GM12878 (cell line): Measurements from ENCODE around the gene SLX4IP. TPM values are rescaled to one million over a fixed set of nuclear protein-coding genes. Genes with fewer than 3 reads are reported as not detected.
A peak's percentile ranks its signal among the peaks of the same experiment; 100 is the strongest.

Experiments
- BACH1 ChIP-seq: fragments of 450-650 bp; IDR thresholded peaks from 2 replicates; pipeline ENCODE4 v1.6.1; 2017; ENCODE audit warnings: mild to moderate bottlenecking, borderline replicate concordance
- CBFB ChIP-seq: IDR thresholded peaks from 2 replicates; pipeline ENCODE4 v1.6.1; 2016; ENCODE audit warnings: antibody characterized with exemption, low read depth
- EED ChIP-seq: sonication (generic); IDR thresholded peaks from 2 replicates; pipeline ENCODE4 v1.6.1; 2016; ENCODE audit warnings: antibody characterized with exemption, low read depth
- EP300 ChIP-seq, 2 experiments: fragments of 150-350 bp in 1 of 2; IDR thresholded peaks; 2 replicates each; pipeline ENCODE4 v1.6.1; 2011 to 2012; ENCODE audit warnings: low read depth in 2 of 2, low read length in 2 of 2, borderline replicate concordance in 1 of 2, improper control_type of control experiment in 1 of 2, inconsistent platforms in 1 of 2; ENCODE audit not compliant: control insufficient read depth in 1 of 2
- FOXK2 ChIP-seq: fragments of 450-650 bp; IDR thresholded peaks from 2 replicates; pipeline ENCODE4 v1.6.1; 2017; ENCODE audit warnings: mild to moderate bottlenecking, moderate library complexity
- FOXM1 ChIP-seq: IDR thresholded peaks from 2 replicates; pipeline ENCODE4 v1.6.1; 2012; ENCODE audit warnings: low read depth, mild to moderate bottlenecking, inconsistent platforms, low read length, moderate library complexity
- GABPA ChIP-seq: IDR thresholded peaks from 2 replicates; pipeline ENCODE4 v1.6.1; 2014; ENCODE audit warnings: antibody characterized with exemption, low read depth, mild to moderate bottlenecking, inconsistent platforms
- GATAD2B ChIP-seq: fragments of 450-650 bp; conservative IDR thresholded peaks from 2 replicates; pipeline ENCODE4 v1.6.1; 2017; ENCODE audit warnings: low read depth, mild to moderate bottlenecking, moderate library complexity
- HDGF ChIP-seq: fragments of 450-650 bp; IDR thresholded peaks from 2 replicates; pipeline ENCODE4 v1.6.1; 2016; ENCODE audit warnings: antibody characterized with exemption
- IRF4 ChIP-seq: IDR thresholded peaks from 2 replicates; pipeline ENCODE4 v1.6.1; 2011; ENCODE audit warnings: low read depth, low read length
- KLF5 ChIP-seq: fragments of 450-650 bp; IDR thresholded peaks from 2 replicates; pipeline ENCODE4 v1.6.1; 2014; ENCODE audit warnings: mild to moderate bottlenecking; ENCODE audit not compliant: partially characterized antibody
- MEF2B ChIP-seq: fragments of 450-650 bp; IDR thresholded peaks from 2 replicates; pipeline ENCODE4 v1.6.1; 2018; ENCODE audit warnings: mild to moderate bottlenecking, moderate library complexity; ENCODE audit not compliant: partially characterized antibody, poor library complexity, severe bottlenecking
- MYC ChIP-seq: IDR thresholded peaks from 2 replicates; pipeline ENCODE4 v1.6.1; 2011; ENCODE audit warnings: mild to moderate bottlenecking, low read length, moderate library complexity, inconsistent platforms; ENCODE audit not compliant: insufficient read depth, insufficient replicate concordance, insufficient read length, severe bottlenecking
- NRF1 ChIP-seq: conservative IDR thresholded peaks from 2 replicates; pipeline ENCODE4 v1.6.1; 2011; ENCODE audit warnings: mild to moderate bottlenecking, low read depth, low read length, improper control_type of control experiment
- RAD51 ChIP-seq: fragments of 450-650 bp; IDR thresholded peaks from 2 replicates; pipeline ENCODE4 v1.6.1; 2016; ENCODE audit warnings: moderate library complexity, mild to moderate bottlenecking, inconsistent platforms
- RELA ChIP-seq: fragments of 450-650 bp; IDR thresholded peaks from 2 replicates; pipeline ENCODE4 v1.8.0; 2014; ENCODE audit warnings: borderline replicate concordance; ENCODE audit not compliant: partially characterized antibody
- RUNX3 ChIP-seq: IDR thresholded peaks from 2 replicates; pipeline ENCODE4 v1.6.1; 2012; ENCODE audit warnings: low read length, inconsistent platforms
- SIX5 ChIP-seq: IDR thresholded peaks from 2 replicates; pipeline ENCODE4 v1.6.1; 2011; ENCODE audit warnings: mild to moderate bottlenecking, low read depth, low read length, moderate library complexity; ENCODE audit not compliant: severe bottlenecking
- SMAD5 ChIP-seq: IDR thresholded peaks from 2 replicates; pipeline ENCODE4 v1.6.1; 2016; ENCODE audit warnings: antibody characterized with exemption, low read depth
- ZBED1 ChIP-seq: IDR thresholded peaks from 2 replicates; pipeline ENCODE4 v1.6.1; 2016; ENCODE audit warnings: borderline replicate concordance
- polyA plus RNA-seq, 11 experiments: library from polyadenylated mRNA; depleted of rRNA in 4 of 11; unstranded in 6 of 11; stranded (reverse) in 5 of 11; fragments of >200 nt; fragmentation: Nextera tagmentation in 4 of 11; fragmentation: Illumina TruSeq in 1 of 11; extraction: Ambion mirVana in 4 of 11; extraction: Trizol in 1 of 11; gene quantifications; 1 replicate in 1 of 11; 2 replicates in 10 of 11; pipeline versions ENCODE4 v1.2.1 to v1.2.3, GENCODE V29; 2011 to 2016; ENCODE audit warnings: inconsistent platforms in 2 of 11, missing spikeins in 2 of 11, low read depth in 1 of 11
- total RNA-seq, 4 experiments: library from RNA; depleted of rRNA in 3 of 4; stranded (reverse); fragments of >200 nt in 3 of 4; fragmentation: Illumina TruSeq in 1 of 4; extraction: Trizol in 1 of 4; gene quantifications; 2 replicates each; pipeline versions ENCODE4 v1.2.1 to v1.2.3, GENCODE V29; 2013 to 2021
- TF ChIP-seq, protein P1 (sequence below): IDR thresholded peaks from 2 replicates; pipeline ENCODE4 v1.6.1; 2012; ENCODE audit warnings: low read depth, low read length, improper control_type of control experiment
- TF ChIP-seq, protein P2 (sequence below): fragments of 450-650 bp; IDR thresholded peaks from 2 replicates; pipeline ENCODE4 v1.6.1; 2017; ENCODE audit warnings: mild to moderate bottlenecking, low read depth, inconsistent platforms; ENCODE audit not compliant: poor library complexity, severe bottlenecking
- TF ChIP-seq, protein P3 (sequence below): IDR thresholded peaks from 2 replicates; pipeline ENCODE4 v1.6.1; 2011; ENCODE audit warnings: mild to moderate bottlenecking, low read depth, low read length, moderate library complexity; ENCODE audit not compliant: insufficient replicate concordance
- TF ChIP-seq, protein P4 (sequence below): IDR thresholded peaks from 2 replicates; pipeline ENCODE4 v1.6.1; 2012; ENCODE audit warnings: mild to moderate bottlenecking, low read depth, low read length

Gene SLX4IP
- total and polyA plus RNA-seq, 10 of the 15 experiments (the other 5 are each of a cell fraction or from before 2014, with no cell fraction given), result 2.2 to 11.0 (median 6.3) TPM

DNA sequence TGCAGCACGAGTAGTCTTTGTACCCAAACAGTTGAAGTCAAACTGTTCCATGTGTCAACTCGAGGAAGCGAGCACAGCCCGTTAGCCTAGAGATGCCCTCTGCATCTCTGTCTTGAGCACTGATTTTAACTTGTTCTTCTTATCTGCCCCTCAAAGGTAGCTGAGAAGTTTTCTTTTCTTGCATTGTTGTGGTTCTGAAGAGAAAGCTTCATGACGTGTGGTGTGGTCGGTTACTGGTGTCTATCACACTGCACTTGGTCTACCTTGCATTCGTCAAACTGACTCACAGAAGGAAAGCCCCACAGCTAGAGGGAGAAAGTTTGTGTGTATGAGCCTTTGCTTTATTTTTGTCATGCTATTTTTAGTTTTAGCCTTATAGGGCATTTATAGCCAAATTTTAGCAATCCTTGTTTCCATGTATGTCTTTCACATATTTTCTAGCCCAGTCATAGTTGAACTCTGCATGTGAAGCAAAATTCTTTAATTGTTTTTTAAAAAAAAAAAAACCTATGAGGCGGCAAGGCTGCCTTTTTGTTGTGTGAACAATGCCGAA is 123.6 kb downstream of the SLX4IP start (continued):
- TF ChIP-seq BACH1 (peak; percentile 61; the same call in 1 of the 2 replicates), NRF1 (no peak), GATAD2B (0 out of 2 replicates have a peak, but pooled peaks have one; percentile 27), RAD51 (0 out of 2 replicates have a peak, but pooled peaks have one; percentile 25), EP300 (IDR thresholded peaks at IDR 0.05; ENCODE audit: borderline replicate concordance in 1 of 2, control insufficient read depth in 1 of 2, low read depth in 2 of 2, low read length in 2 of 2) (peak; percentile 95 to 96; a peak in 3 of 4 replicates), MEF2B (peak; percentile 89), IRF4 (0 out of 2 replicates have a peak, but pooled peaks have one; percentile 56), FOXM1 (peak; percentile 83; the same call in 1 of the 2 replicates), CBFB (peak; percentile 80), KLF5 (peak; percentile 65), EED (peak; percentile 39; the same call in 1 of the 2 replicates), MYC (no peak), GABPA (no peak), FOXK2 (0 out of 2 replicates have a peak, but pooled peaks have one; percentile 42), SIX5 (no peak), HDGF (no peak), RUNX3 (peak; percentile 91), ZBED1 (peak; percentile 85; the same call in 1 of the 2 replicates), RELA (peak; percentile 78), SMAD5 (no peak)
- TF ChIP-seq, protein P1, sequence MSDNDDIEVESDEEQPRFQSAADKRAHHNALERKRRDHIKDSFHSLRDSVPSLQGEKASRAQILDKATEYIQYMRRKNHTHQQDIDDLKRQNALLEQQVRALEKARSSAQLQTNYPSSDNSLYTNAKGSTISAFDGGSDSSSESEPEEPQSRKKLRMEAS, result no peak
- TF ChIP-seq, protein P2, sequence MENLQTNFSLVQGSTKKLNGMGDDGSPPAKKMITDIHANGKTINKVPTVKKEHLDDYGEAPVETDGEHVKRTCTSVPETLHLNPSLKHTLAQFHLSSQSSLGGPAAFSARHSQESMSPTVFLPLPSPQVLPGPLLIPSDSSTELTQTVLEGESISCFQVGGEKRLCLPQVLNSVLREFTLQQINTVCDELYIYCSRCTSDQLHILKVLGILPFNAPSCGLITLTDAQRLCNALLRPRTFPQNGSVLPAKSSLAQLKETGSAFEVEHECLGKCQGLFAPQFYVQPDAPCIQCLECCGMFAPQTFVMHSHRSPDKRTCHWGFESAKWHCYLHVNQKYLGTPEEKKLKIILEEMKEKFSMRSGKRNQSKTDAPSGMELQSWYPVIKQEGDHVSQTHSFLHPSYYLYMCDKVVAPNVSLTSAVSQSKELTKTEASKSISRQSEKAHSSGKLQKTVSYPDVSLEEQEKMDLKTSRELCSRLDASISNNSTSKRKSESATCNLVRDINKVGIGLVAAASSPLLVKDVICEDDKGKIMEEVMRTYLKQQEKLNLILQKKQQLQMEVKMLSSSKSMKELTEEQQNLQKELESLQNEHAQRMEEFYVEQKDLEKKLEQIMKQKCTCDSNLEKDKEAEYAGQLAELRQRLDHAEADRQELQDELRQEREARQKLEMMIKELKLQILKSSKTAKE, result peak; percentile 98
- TF ChIP-seq, protein P3, sequence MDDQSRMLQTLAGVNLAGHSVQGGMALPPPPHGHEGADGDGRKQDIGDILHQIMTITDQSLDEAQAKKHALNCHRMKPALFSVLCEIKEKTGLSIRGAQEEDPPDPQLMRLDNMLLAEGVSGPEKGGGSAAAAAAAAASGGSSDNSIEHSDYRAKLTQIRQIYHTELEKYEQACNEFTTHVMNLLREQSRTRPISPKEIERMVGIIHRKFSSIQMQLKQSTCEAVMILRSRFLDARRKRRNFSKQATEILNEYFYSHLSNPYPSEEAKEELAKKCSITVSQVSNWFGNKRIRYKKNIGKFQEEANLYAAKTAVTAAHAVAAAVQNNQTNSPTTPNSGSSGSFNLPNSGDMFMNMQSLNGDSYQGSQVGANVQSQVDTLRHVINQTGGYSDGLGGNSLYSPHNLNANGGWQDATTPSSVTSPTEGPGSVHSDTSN, result peak; percentile 80
- TF ChIP-seq, protein P4, sequence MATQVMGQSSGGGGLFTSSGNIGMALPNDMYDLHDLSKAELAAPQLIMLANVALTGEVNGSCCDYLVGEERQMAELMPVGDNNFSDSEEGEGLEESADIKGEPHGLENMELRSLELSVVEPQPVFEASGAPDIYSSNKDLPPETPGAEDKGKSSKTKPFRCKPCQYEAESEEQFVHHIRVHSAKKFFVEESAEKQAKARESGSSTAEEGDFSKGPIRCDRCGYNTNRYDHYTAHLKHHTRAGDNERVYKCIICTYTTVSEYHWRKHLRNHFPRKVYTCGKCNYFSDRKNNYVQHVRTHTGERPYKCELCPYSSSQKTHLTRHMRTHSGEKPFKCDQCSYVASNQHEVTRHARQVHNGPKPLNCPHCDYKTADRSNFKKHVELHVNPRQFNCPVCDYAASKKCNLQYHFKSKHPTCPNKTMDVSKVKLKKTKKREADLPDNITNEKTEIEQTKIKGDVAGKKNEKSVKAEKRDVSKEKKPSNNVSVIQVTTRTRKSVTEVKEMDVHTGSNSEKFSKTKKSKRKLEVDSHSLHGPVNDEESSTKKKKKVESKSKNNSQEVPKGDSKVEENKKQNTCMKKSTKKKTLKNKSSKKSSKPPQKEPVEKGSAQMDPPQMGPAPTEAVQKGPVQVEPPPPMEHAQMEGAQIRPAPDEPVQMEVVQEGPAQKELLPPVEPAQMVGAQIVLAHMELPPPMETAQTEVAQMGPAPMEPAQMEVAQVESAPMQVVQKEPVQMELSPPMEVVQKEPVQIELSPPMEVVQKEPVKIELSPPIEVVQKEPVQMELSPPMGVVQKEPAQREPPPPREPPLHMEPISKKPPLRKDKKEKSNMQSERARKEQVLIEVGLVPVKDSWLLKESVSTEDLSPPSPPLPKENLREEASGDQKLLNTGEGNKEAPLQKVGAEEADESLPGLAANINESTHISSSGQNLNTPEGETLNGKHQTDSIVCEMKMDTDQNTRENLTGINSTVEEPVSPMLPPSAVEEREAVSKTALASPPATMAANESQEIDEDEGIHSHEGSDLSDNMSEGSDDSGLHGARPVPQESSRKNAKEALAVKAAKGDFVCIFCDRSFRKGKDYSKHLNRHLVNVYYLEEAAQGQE, result peak; percentile 20; the same call in 1 of the 2 replicates
